DOHH2 (cell line): Measurements from ENCODE around the gene WASL.

Experiments
- EZH2phosphoT487 ChIP-seq: fragments of 200-600 bp; sonication (generic); IDR thresholded peaks from 2 replicates; pipeline ENCODE4 v1.6.1; 2017; ENCODE audit warnings: borderline replicate concordance, mild to moderate bottlenecking, antibody characterized with exemption, low read length, moderate library complexity, mixed read lengths
- TF ChIP-seq, protein P1 (sequence below): fragments of 200-600 bp; sonication (generic); IDR thresholded peaks from one replicate; pipeline ENCODE4 v1.5.1; 2014; ENCODE audit warnings: antibody characterized with exemption, mild to moderate bottlenecking, low read depth, low read length; ENCODE audit not compliant: poor library complexity, severe bottlenecking

DNA sequence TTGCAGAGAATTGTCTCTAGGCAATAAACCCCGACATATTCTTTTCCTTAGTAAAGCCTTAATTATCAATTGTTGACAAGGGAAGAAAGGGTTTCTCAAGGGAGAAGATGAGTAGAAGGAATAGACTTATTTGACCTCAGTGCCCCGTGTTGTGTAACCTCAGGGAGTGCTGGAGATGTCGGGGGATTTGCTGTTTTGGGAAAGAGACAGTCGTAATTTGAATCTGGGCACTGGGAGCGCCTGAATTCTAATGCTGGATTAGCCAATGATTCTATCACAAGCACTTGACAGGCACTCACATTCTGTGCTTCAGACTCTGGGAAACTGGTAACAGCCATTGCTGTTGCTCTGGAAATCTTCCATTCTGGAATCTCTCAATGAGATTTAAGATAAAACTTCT lies 106.9 kb downstream of the WASL start:
- TF ChIP-seq, protein P1, sequence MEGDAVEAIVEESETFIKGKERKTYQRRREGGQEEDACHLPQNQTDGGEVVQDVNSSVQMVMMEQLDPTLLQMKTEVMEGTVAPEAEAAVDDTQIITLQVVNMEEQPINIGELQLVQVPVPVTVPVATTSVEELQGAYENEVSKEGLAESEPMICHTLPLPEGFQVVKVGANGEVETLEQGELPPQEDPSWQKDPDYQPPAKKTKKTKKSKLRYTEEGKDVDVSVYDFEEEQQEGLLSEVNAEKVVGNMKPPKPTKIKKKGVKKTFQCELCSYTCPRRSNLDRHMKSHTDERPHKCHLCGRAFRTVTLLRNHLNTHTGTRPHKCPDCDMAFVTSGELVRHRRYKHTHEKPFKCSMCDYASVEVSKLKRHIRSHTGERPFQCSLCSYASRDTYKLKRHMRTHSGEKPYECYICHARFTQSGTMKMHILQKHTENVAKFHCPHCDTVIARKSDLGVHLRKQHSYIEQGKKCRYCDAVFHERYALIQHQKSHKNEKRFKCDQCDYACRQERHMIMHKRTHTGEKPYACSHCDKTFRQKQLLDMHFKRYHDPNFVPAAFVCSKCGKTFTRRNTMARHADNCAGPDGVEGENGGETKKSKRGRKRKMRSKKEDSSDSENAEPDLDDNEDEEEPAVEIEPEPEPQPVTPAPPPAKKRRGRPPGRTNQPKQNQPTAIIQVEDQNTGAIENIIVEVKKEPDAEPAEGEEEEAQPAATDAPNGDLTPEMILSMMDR, result no peak
- no peak for TF ChIP-seq EZH2phosphoT487
